K562 (cell line): Measurements from ENCODE around the gene COA4. TPM values are rescaled to one million over a fixed set of nuclear protein-coding genes. Genes with fewer than 3 reads are reported as not detected.

Experiments used
- CTCFL ChIP-seq: IDR thresholded peaks from 2 replicates; pipeline ENCODE4 v1.6.1; 2011; ENCODE audit warnings: borderline replicate concordance, low read depth, mild to moderate bottlenecking, moderate library complexity, low read length; ENCODE audit not compliant: insufficient read depth, poor library complexity, severe bottlenecking
- GATAD2B ChIP-seq: fragments of 450-650 bp; IDR thresholded peaks from 2 replicates; pipeline ENCODE4 v1.6.1; 2017; ENCODE audit warnings: mild to moderate bottlenecking, borderline replicate concordance
- GMEB1 ChIP-seq: fragments of 250-450 bp; sonication (Bioruptor Pico); IDR thresholded peaks from 2 replicates; pipeline ENCODE4 v1.4.0; 2020; ENCODE audit warnings: mild to moderate bottlenecking
- HMGN3 ChIP-seq: IDR thresholded peaks from 2 replicates; pipeline ENCODE4 v1.6.1; 2011; ENCODE audit warnings: borderline replicate concordance, low read depth, mild to moderate bottlenecking, mixed read lengths, low read length; ENCODE audit not compliant: insufficient read length; ENCODE audit errors: extremely low read depth
- KLF10 ChIP-seq: fragments of 250-450 bp; sonication (Bioruptor Pico); IDR thresholded peaks from 2 replicates; pipeline ENCODE4 v1.6.1; 2021; ENCODE audit warnings: matching md5 sums
- NCOR1 ChIP-seq: fragments of 450-650 bp; IDR thresholded peaks from 2 replicates; pipeline ENCODE4 v1.6.1; 2016; ENCODE audit warnings: mild to moderate bottlenecking, moderate library complexity
- NKRF ChIP-seq: fragments of 450-650 bp; IDR thresholded peaks from 2 replicates; pipeline ENCODE4 v1.6.1; 2016; ENCODE audit warnings: borderline replicate concordance
- OTX1 ChIP-seq: fragments of 450-650 bp; formaldehyde crosslinking; IDR thresholded peaks from 2 replicates; pipeline ENCODE4 v1.4.0; 2022; ENCODE audit warnings: mild to moderate bottlenecking
- POLR2B ChIP-seq: fragments of 450-650 bp; IDR thresholded peaks from 2 replicates; pipeline ENCODE4 v1.6.1; 2018; ENCODE audit warnings: low read depth; ENCODE audit not compliant: partially characterized antibody
- POLR2H ChIP-seq: IDR thresholded peaks from 2 replicates; pipeline ENCODE4 v1.6.1; 2016; ENCODE audit warnings: missing genetic modification characterization, low read depth, mild to moderate bottlenecking, control low read depth, missing compliant biosample characterization, moderate library complexity
- RBM15 ChIP-seq: fragments of 200-400 bp; formaldehyde crosslinking; IDR thresholded peaks from 2 replicates; pipeline ENCODE4 v1.6.1; 2018; ENCODE audit warnings: mild to moderate bottlenecking, low read length, moderate library complexity; ENCODE audit not compliant: insufficient read depth
- SAFB2 ChIP-seq: fragments of 200-400 bp; formaldehyde crosslinking; IDR thresholded peaks from 2 replicates; pipeline ENCODE4 v1.6.1; 2018; ENCODE audit warnings: borderline replicate concordance, low read length, low read depth, moderate library complexity; ENCODE audit not compliant: severe bottlenecking
- ZNF395 ChIP-seq: fragments of 200-800 bp; sonication (Bioruptor generic); IDR thresholded peaks from 2 replicates; pipeline ENCODE4 v1.6.1; 2017; ENCODE audit warnings: missing genetic modification characterization, missing compliant biosample characterization
- ZNF511 ChIP-seq: sonication (generic); formaldehyde crosslinking; IDR thresholded peaks from 2 replicates; pipeline ENCODE4 v1.8.0; 2022; ENCODE audit warnings: mild to moderate bottlenecking, missing genetic modification reagents
- polyA plus RNA-seq, 8 experiments: library from polyadenylated mRNA; depleted of rRNA in 4 of 8; stranded (reverse) in 5 of 8; unstranded in 3 of 8; fragments of >200 nt; fragmentation: Nextera tagmentation in 2 of 8; fragmentation: Illumina TruSeq in 1 of 8; extraction: Ambion mirVana in 2 of 8; extraction: Trizol in 1 of 8; gene quantifications; 2 replicates each; pipeline versions ENCODE4 v1.2.1 to v1.2.3, GENCODE V29; 2011 to 2014; ENCODE audit warnings: inconsistent platforms in 1 of 8, missing spikeins in 1 of 8
- total RNA-seq, 7 experiments: library from RNA; depleted of rRNA in 6 of 7; stranded (reverse); fragments of >200 nt in 6 of 7; fragmentation: Illumina TruSeq in 2 of 7; extraction: Trizol in 2 of 7; gene quantifications; 2 replicates each; pipeline versions ENCODE4 v1.2.1 to v1.2.3, GENCODE V29; 2011 to 2021; ENCODE audit warnings: low replicate concordance in 1 of 7

COA4 gene
- total and polyA plus RNA-seq, 9 of the 15 experiments (the other 6 are each of a cell fraction or from before 2014, with no cell fraction given): 108 to 255 (median 152) TPM

GRCh38 chr11:73876424-73877310 lies at the start of gene COA4, which contains the start of gene PAAF1 (continued):
- peak; percentile 81 for TF ChIP-seq POLR2B
- TF ChIP-seq ZNF395: peak; percentile 48; the same call in 1 of the 2 replicates
- TF ChIP-seq GMEB1 (CRISPR knock-in tag): peak; percentile 46; the same call in 1 of the 2 replicates
- TF ChIP-seq NCOR1: no peak
- TF ChIP-seq POLR2H: peak; percentile 58
- no peak for TF ChIP-seq RBM15
- no peak for TF ChIP-seq GATAD2B
- peak; percentile 89 for TF ChIP-seq ZNF511 (CRISPR knock-in tag)
- peak; percentile 75 for TF ChIP-seq HMGN3
- no peak for TF ChIP-seq OTX1
- no peak for TF ChIP-seq KLF10 (CRISPR knock-in tag)
- TF ChIP-seq NKRF: peak; percentile 96
- TF ChIP-seq CTCFL: no peak
- TF ChIP-seq SAFB2: no peak
